ENCODE data around the gene TEX11. TPM values are rescaled to one million over a fixed set of nuclear protein-coding genes. Genes with fewer than 3 reads are reported as not detected.
"Not testable (repeated sequence)": the region's sequence is repeated elsewhere in the genome, so short reads cannot be mapped to it uniquely, and the experiment has no call there.

The TEX11 gene
- total RNA-seq, 1 experiment from 2014 or later, result not detected

DNA sequence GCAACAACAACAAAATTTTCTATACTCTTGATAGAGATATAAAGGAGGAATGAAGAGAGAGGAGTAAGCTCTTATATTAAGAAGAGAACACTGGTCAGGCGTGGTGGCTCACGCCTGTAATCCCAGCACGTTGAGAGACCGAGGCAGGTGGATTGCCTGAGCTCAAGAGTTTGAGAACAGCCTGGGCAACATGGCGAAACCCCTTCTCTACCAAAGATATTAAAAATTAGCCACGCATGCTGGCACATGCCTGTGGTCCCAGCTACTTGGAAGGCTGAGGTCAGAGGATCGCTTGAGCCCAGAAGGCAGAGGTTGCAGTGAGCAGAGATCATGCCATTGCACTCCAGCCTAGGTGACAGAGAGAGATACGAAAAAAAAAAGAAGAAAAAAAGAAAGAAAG lies 102.4 kb downstream of the TEX11 start:
- Histone ChIP-seq H3K9me3 (ENCODE audit: low read depth, low read length, poor library complexity, severe bottlenecking) (no peaks in the 10 kb centered on the region), H3K36me3 (ENCODE audit: insufficient read depth, low read length, poor library complexity, severe bottlenecking) (no peaks in the 10 kb centered on the region), H3K27ac (ENCODE audit: low read depth, low read length, poor library complexity, severe bottlenecking) (no peak overlapping the region), H3K4me3 (ENCODE audit: low read depth, low read length, poor library complexity, severe bottlenecking) (no peak overlapping the region), H3K4me1 (ENCODE audit: insufficient read depth, low read length, poor library complexity, severe bottlenecking) (no peaks in the 10 kb centered on the region), H3K27me3 (replicated peaks; ENCODE audit: insufficient read depth, low read depth, low read length, poor library complexity) (peaks cover 6% of the 10 kb centered on the region)
- no TSS peak for BruUV-seq (replicated peaks)
- TF ChIP-seq EZH2 (IDR thresholded peaks at IDR 0.05; ENCODE audit: borderline replicate concordance, low read depth, low read length, poor library complexity, severe bottlenecking), result no peak
- intact Hi-C loops (cut with micrococcal nuclease; ENCODE audit: unreplicated experiment), result loop anchor here (10.0 kb wide), 1 partner anchor 59 kb away; no protein-coding TSS in a partner anchor
- ChIA-PET POLR2A (ENCODE audit: low non-redundant PET) (no interaction called here), CTCF (no interaction called here)
- no peak for DNase-seq (ENCODE audit: low spot score)

- DNase-seq (ENCODE audit: low spot score); intact Hi-C loops (cut with micrococcal nuclease; ENCODE audit: unreplicated experiment); H3K4me3 ChIP-seq (ENCODE audit: low read depth, low read length, poor library complexity, severe bottlenecking); H3K9me3 ChIP-seq (ENCODE audit: low read depth, low read length, poor library complexity, severe bottlenecking); POLR2A ChIA-PET (ENCODE audit: low non-redundant PET); CTCF ChIA-PET; H3K4me1 ChIP-seq (ENCODE audit: insufficient read depth, low read length, poor library complexity, severe bottlenecking); H3K27ac ChIP-seq (ENCODE audit: low read depth, low read length, poor library complexity, severe bottlenecking); H3K36me3 ChIP-seq (ENCODE audit: insufficient read depth, low read length, poor library complexity, severe bottlenecking); BruUV-seq (replicated peaks); H3K27me3 ChIP-seq (replicated peaks; ENCODE audit: insufficient read depth, low read depth, low read length, poor library complexity): not testable (repeated sequence)
Observed at GRCh38 chrX:70796742-70797141, 111.8 kb downstream of the TEX11 start.

GRCh38 chrX:70774223-70774622 lies 134.3 kb downstream of the TEX11 start:
- ChIA-PET CTCF (no interaction called here), POLR2A (ENCODE audit: low non-redundant PET) (no interaction called here)
- intact Hi-C loops (cut with micrococcal nuclease; ENCODE audit: unreplicated experiment), result no loop called here
- Histone ChIP-seq H3K27me3 (replicated peaks; ENCODE audit: insufficient read depth, low read depth, low read length, poor library complexity) (no peaks in the 10 kb centered on the region), H3K4me1 (ENCODE audit: insufficient read depth, low read length, poor library complexity, severe bottlenecking) (no peaks in the 10 kb centered on the region), H3K36me3 (ENCODE audit: insufficient read depth, low read length, poor library complexity, severe bottlenecking) (no peaks in the 10 kb centered on the region), H3K27ac (ENCODE audit: low read depth, low read length, poor library complexity, severe bottlenecking) (no peak overlapping the region), H3K4me3 (ENCODE audit: low read depth, low read length, poor library complexity, severe bottlenecking) (no peak overlapping the region), H3K9me3 (ENCODE audit: low read depth, low read length, poor library complexity, severe bottlenecking) (no peaks in the 10 kb centered on the region)
- TF ChIP-seq CTCF (conservative IDR thresholded peaks at IDR 0.05; ENCODE audit: low read depth, low read length) (no peak), EZH2 (IDR thresholded peaks at IDR 0.05; ENCODE audit: borderline replicate concordance, low read depth, low read length, poor library complexity, severe bottlenecking) (no peak)
- no TSS peak for BruUV-seq (replicated peaks)
- no peak for DNase-seq (ENCODE audit: low spot score)

DNA sequence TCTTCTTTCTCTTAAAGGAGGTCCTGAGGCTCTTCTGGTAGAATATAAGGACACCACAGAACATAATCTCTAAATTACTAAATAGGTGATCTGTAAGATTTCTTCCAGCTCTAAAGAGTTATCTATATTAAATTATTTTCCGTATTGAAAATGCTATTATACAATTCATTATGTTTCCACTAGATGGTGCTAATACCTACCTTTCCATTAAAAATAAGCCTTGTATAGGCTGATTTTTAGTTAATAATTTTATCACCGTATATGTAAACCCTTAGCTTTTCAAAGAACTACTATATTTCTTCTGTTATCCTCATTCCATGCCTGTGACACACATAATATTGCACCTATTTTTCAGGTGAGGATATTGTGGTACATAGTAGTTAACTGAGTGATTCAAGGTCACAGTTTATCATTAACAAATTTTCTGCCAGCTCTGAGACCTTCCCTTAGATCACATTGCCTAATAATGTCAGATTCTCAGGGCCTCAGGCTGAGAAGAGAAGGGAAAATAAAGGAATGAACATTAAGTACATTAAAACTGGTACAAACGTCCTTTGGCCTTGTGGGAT lies 138.8 kb downstream of the TEX11 start:
- peak; percentile 57 for TF ChIP-seq CTCF (conservative IDR thresholded peaks at IDR 0.05; ENCODE audit: low read depth, low read length)
- TF ChIP-seq EZH2 (IDR thresholded peaks at IDR 0.05; ENCODE audit: borderline replicate concordance, low read depth, low read length, poor library complexity, severe bottlenecking), result no peak
- POLR2A ChIA-PET (ENCODE audit: low non-redundant PET), result no interaction called here
- CTCF ChIA-PET, result interaction anchor here (0.7 kb wide), 1 partner anchor 192 kb away, joined by 3 read pairs; no protein-coding TSS in a partner anchor
- Histone ChIP-seq H3K27ac (ENCODE audit: low read depth, low read length, poor library complexity, severe bottlenecking) (no peak overlapping the region), H3K4me1 (ENCODE audit: insufficient read depth, low read length, poor library complexity, severe bottlenecking) (no peaks in the 10 kb centered on the region), H3K36me3 (ENCODE audit: insufficient read depth, low read length, poor library complexity, severe bottlenecking) (no peaks in the 10 kb centered on the region), H3K9me3 (ENCODE audit: low read depth, low read length, poor library complexity, severe bottlenecking) (no peaks in the 10 kb centered on the region), H3K27me3 (replicated peaks; ENCODE audit: insufficient read depth, low read depth, low read length, poor library complexity) (no peaks in the 10 kb centered on the region), H3K4me3 (ENCODE audit: low read depth, low read length, poor library complexity, severe bottlenecking) (no peak overlapping the region)
- DNase-seq (ENCODE audit: low spot score), result peak; percentile 12
- intact Hi-C loops (cut with micrococcal nuclease; ENCODE audit: unreplicated experiment), result loop anchor here (1.0 to 5.0 kb wide), 2 partner anchors 193 to 410 kb away; no protein-coding TSS in a partner anchor
- BruUV-seq (replicated peaks), result no TSS peak
